ENCODE data around the gene DYNC2H1.
"Not testable (repeated sequence)": the region's sequence is repeated elsewhere in the genome, so short reads cannot be mapped to it uniquely, and the experiment has no call there.

Gene DYNC2H1

GRCh38 chr11:103108933-103109817 is at the start of gene DYNC2H1:
Gene DYNC2H1, plus strand, starts transcription at chr11:103109426. Its CDS starts 149 bp downstream, at chr11:103109575.
- peak; percentile 94 for DNase-seq

DNA sequence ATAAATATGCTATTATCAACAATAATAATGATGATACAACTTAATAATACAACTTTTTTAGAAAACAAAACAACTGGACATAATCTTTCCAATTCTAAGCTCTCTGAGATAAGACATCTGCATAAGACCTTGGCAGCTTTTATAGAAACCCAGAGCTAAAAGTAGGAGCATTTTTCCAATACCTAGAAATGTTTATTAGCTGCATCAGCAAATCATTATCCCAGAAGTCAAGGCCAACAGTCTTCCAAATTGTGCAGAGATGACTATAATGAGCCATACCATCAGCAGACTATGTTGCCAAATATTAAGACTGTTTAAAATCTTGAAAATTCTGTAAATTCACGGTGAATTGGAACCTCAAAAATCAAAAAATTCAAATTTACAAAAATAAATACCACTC is 47.6 kb upstream of the DYNC2H1 start:
- no peak for DNase-seq

DNA sequence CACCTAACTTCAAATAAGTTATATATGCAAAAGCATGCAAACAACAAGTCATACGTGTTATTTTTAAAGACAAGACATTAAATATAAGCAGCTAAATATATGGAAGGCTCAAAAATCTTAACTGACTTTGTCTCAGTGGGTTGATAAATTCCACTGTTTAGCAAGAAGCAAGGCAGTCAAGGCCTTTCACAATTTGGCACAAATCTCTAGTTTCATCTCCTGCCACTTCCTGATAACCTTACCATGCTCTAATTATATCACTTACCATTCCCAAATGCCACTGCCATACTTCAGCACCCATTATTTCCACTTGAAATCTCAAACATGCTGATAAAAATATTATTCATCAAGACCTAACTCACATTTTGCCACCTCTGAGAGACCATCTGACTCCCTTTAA is 42.1 kb upstream of the DYNC2H1 start:
- no peak for DNase-seq

- peak; percentile 49 for DNase-seq
These were observed 39.9 kb upstream of the DYNC2H1 start for GRCh38 chr11:103069367-103069766.

DNA sequence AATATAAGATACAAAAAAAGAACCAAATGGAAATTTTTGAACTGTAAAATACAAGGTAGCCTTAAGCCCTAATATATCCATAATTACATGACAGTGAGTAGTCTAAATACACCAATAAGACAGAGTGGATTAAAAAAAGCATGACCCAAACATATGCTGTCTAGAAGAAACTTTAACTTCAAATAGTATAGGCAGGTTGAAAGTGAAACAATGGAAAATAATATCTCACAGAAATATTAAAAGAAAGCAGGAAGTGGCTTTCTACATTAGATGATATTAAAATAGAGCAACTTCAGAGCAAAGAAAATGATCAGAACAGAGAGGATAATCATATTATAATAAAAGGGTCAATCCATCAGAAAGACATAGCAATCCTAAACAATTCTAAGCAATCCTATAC is 39.1 kb upstream of the DYNC2H1 start:
- DNase-seq = no peak

DNA sequence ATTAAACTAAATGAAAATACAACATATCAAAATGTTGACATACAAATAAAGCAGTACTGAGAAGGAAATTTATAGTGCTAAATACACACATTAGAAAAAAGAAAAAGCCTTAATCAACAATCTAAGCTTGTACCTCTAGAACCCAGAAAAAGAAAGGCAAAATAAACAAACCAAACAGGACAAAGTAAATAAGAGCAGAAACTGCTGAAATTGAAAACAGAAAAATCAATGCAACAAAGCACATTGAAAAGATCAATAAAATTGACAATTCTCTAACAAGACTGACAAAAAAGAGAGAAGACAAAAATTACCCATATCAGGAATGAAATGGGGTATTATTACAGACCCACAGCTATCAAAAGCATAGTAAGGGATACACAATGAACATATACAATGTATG is 38.2 kb upstream of the DYNC2H1 start:
- DNase-seq = no peak

- no peak for DNase-seq
These were observed 32.9 kb upstream of the DYNC2H1 start for GRCh38 chr11:103076361-103076760.

DNA sequence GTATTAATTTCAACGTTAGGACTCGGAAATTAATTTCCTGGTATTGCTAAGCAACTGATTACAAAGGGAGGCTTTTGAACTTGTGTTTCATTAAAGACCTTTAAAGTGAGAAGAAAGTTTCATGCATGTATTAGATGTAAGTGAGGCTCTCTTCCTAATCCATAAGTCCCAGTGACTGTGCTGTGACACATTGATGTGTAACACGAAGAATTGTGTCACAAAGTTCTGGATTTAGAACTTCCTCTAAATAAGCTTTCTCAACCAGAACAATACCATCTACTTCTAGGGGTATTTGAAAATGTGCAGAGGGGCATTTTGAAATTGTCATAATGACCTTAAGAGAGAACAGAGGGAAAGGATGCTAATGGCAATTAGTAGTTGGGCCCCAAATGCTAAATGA is 31.7 kb upstream of the DYNC2H1 start:
- DNase-seq = no peak

DNA sequence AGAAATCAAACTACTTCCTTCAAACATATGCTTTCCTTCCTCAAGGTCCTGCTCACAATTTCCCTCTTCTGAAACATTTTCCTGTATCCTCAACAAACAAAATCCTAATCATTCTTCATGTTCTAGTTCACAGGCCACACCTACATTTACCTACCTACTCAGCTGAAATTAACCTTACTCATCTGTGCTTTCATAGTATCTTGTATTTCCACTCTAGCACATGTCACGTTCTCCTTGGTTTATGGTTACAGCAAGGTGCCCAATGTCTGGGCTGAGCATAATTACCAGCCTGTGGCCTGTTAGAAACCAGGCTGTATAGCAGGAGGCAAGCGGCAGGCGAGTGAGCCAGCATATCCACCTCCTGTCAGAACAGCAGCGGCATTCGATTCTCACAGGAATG is 30.5 kb upstream of the DYNC2H1 start:
- DNase-seq = no peak

GRCh38 chr11:103079833-103080232 is 29.4 kb upstream of the DYNC2H1 start:
- DNase-seq = no peak

DNA sequence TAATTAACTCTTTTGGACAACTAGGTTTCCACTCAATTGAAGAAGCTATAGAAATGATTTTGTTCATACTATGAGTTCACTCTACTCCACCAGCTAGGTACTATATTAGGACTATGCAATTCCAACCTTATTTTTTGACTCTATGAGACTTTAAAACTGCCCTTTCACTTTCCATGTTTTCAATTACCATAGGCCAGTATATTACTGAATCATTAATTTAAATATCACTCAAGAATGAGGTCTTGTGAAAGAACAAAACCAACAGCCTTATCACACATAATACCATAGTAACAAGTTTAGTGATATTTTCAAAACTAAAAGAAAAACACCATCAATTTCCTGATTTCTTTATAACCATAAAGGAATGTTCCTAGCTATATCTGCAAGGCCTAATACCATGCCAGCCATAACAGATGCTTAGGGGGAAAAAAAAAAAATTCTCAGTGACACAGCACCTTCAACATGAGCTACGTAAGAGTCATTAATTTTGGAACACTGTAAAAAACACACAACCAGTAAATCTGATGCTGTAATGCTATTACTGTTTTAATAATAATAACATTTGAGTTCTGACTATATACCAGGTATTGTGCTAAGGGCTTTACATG is 23.4 kb upstream of the DYNC2H1 start:
- no peak for DNase-seq

GRCh38 chr11:103086461-103086860 is 22.8 kb upstream of the DYNC2H1 start:
- DNase-seq = no peak

- peak; percentile 55 for DNase-seq
These were observed 18.0 kb upstream of the DYNC2H1 start for GRCh38 chr11:103091064-103091800.

DNA sequence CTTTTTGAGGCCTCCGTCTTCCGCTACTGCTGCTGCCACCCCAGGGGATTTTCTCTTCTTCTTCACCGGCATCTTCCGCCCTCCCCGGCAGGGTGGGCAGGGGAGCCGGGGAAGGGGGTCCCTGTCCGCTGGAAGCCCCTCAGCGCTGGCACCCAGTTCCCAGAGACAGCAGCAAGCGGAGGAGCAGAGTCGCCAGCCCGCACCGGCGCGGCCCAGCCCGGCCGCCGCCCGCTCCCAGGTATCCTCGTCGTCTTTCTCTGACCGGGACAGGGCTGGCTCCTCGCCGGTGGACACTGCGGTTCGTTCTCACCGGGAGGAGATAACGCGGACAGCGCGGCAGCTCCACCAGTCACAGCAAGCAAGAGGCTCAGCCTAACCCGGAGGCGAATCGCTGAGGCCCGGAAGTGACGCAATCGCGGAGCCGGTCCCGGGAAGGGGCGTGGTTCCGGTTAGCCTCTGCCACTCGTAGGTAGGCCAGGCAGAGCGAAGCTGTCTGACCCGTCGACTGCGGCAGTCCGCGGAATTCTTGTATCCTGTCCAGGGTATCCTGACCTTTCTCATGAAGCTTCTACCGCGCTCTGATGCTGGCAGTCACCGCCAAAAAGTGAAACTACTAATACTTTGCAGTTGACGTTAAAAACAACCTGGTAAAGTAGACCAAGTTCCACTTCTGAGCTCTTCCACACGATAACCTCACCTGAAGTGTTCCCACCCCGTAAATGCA is 17.3 kb upstream of the DYNC2H1 start, which contains the start of gene DCUN1D5:
Gene DCUN1D5 (minus strand): TSS at position 360 of the 724 bp plus-strand sequence. CDS start 288 bp downstream, at position 72.
- peak; percentile 88 for DNase-seq

GRCh38 chr11:103097279-103097678 is 11.9 kb upstream of the DYNC2H1 start:
- no peak for DNase-seq

DNA sequence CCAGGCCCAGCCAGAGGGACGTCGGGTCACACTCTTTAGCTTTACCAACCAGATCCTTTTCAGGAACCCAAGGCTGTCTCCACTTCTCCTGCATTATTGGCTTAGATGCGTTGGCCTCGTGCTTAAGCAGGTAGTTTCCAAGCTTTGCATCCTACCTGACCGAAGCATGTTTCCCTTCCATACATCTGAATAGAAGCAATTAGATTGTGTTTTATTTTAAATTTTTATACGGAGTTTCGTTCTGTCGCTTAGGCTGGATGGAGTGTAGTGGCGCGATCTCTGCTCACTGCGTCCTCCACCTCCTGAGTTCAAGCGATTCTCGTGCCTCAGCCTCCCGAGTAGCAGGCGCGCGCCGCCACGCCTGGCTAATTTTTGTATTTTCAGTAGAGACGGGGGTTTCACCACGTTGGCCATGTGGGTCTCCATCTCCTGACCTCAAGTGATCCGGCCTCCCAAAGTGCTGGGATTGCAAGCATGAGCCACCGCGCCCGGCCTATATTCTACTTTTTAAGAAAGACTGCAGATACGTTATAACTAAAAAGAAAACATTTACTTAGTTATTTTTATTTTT is 677 bp downstream of the DYNC2H1 start:
- DNase-seq = no peak

GRCh38 chr11:103110391-103110790 is 1.2 kb downstream of the DYNC2H1 start:
- DNase-seq = no peak

DNA sequence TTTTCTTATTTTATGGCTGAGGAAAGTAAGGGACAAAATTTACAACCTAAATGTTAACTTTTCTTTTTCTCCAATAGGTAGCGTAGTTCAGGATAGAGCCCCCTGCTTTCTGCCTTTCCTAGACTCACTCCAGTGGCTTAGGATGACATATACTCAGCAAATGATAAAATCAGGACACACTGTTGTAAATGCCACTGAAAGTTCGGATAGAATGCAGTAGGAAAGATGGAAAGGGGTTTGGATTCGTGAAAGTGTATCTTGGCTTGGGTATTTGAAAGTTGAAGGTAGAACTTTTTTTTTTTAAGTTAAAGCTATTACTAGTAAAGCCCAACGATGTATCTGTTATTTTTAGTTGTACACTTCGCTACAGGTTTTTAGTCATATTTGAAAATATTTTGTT is 2.2 kb downstream of the DYNC2H1 start:
- no peak for DNase-seq

DNA sequence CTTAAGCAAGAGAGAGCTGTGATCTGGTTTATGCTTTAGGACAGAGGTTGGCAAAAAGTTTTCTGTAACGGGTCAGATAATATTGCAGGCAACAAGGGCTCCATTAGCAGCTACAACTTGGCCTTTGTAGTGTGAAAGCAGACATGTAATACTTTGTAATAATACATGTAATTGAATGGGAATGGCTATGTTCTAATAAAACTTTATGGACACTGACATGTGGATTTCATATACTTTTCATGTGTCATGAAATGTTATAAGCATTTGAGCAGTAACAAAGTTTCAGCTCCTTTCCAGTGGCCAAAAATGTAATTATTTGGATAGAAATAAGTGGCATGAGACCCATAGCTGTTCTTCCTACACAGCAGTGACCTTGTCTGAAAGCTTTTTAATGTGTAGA is 3.1 kb downstream of the DYNC2H1 start:
- DNase-seq = no peak

GRCh38 chr11:103114836-103115235 is 5.6 kb downstream of the DYNC2H1 start:
- DNase-seq = no peak

DNA sequence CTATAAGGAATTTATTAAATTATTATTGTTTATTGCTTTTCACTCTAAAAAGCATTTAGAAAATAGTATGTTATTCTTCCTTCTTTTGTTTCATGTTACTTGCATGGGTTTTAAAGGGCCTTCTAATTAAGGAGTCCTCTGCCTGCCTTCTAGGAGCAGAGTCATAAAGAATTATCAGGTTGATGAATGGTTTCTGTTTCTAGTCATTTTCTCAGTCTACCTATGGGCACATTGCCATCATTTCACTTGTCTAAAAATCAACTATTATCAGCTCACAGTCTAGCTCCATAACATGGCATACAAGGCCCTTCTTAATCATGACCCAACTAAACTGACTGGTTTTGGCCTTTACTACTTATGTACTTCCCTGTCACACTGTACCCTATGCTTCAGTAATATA is 16.2 kb downstream of the DYNC2H1 start:
- no peak for DNase-seq

- not testable (repeated sequence) for DNase-seq
These were observed 32.8 kb downstream of the DYNC2H1 start for GRCh38 chr11:103141986-103142385.

GRCh38 chr11:103147627-103148026 is 38.4 kb downstream of the DYNC2H1 start:
- DNase-seq = no peak
